GM18858 (cell line): ENCODE results near the gene MLLT10.
"Not testable (repeated sequence)": the region's sequence is repeated elsewhere in the genome, so short reads cannot be mapped to it uniquely, and the experiment has no call there.

Experiments used
- ATAC-seq: cut with Tn5 transposase; IDR thresholded peaks from one replicate; pipeline ENCODE4 v1.9.1; 2021; ENCODE audit not compliant: unreplicated experiment

The MLLT10 gene

GRCh38 chr10:21628645-21629044 is 94.6 kb downstream of the MLLT10 start:
- not testable (repeated sequence) for ATAC-seq

DNA sequence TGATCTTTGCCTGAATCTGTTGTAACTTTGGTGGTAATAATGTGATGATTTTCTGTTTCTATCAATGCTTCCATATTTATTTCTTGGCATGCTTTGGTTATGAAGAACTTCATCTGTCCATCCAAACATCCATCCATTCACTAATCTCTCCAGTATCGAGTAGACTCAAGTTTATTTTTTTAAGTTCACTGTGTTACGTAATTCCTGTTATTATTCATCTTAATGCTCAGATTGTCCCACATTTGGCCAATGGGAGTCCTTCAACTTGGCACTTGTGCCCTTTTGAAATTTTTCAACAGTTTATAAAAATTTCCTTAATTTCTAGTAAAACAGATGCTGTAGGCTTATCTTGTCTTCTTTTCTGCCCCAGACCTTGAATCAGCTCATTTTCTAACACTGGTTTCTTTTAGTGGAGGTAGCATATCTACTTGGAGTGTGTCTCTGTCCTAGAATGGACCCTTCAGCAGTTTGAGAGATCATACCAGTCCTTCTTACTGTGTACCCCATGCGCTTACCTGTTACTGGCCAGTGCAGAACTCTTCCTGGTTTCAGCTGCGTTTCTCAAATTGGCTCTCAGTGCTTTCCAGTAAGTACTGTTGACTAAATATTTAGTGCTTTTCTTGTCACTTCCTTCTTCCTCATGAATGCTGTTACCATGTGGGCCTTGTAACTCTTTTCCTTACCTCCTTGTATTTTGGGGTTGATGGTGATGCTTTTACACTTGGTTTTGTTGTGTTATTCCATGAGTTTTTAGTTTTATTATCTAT is 100.8 kb downstream of the MLLT10 start:
- ATAC-seq = no peak

DNA sequence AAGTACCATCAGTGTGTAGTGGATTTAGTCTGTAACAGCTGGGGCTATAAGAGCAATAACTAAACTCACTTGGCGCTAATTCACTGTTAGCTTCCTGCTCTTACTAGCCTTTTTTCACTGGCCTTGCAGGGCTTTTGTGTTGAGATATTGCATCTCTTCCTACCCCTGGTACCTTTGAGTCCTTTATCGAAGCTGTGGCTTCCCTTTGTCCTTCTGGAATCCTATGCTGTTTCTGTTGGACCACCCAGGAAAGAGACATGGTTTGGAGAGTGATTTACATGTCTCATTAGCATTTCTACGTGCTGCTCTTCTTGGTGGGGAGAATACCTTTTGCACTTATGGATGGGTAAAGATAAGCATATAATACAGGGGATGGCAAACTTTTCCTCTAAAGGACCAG is 103.8 kb downstream of the MLLT10 start:
- no peak for ATAC-seq

GRCh38 chr10:21638681-21639080 is 104.6 kb downstream of the MLLT10 start:
- no peak for ATAC-seq

DNA sequence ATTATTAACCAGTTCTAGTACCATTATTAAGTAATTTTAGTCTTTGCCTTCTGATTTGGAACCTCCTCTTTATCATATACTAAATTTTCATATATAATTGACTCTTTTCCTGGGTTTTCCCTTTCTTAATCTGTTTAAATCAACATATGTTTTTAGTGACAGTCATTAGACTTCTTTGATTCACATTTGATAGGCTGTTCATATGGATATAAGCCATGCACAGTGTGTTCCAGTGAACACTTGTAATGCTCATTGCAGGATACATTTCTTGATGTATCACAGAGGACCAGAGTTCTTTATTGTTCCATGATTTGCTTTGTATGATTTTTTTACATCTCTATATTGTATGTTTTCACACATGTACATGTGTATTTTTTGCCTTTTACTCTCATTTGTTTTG is 114.0 kb downstream of the MLLT10 start:
- ATAC-seq = no peak

GRCh38 chr10:21649454-21649872 is 115.4 kb downstream of the MLLT10 start:
- ATAC-seq = no peak

DNA sequence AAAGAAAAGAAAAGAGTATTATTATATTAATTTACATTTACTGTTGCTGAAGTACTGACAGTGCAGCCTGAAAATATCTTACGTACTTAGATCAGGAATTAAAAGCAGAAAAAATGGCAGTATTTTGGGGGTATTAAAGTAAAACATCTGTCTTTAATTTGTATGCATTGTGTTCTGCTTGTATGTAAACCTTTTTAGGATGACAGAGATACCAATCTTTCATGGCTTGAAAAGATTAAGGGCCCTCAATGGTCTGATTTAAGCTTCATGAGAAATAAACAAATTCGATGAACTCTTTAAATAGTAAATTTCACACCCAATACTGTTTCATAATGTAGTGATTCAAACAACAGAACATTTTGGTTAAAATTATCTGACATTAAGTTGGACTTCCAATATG is 116.3 kb downstream of the MLLT10 start:
- no peak for ATAC-seq

GRCh38 chr10:21655236-21655635 is 121.2 kb downstream of the MLLT10 start:
- no peak for ATAC-seq

- no peak for ATAC-seq
Observed at GRCh38 chr10:21655687-21656086, 121.7 kb downstream of the MLLT10 start.

- no peak for ATAC-seq
Observed at GRCh38 chr10:21661087-21661486, 127.1 kb downstream of the MLLT10 start.

- no peak for ATAC-seq
Observed at GRCh38 chr10:21661935-21662334, 127.9 kb downstream of the MLLT10 start.

DNA sequence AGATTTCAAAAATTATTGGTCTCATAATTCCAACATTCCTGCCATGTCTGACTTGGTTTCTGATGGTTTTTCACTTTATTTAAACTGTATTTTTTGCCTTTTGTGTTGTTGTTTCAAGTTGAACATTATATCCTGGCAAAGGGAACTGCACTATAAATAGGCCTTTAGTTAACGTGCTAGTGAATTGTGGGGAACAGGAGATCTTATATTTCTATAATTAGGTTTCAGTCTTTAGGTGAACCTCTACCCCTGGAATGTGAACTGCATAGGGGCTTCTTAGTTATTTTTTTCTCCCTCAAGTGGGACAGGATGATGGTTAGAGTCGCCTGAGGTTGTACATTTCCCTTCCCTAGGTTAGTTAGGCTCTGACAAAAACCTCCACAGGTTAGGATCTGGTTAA is 128.6 kb downstream of the MLLT10 start:
- ATAC-seq = no peak

DNA sequence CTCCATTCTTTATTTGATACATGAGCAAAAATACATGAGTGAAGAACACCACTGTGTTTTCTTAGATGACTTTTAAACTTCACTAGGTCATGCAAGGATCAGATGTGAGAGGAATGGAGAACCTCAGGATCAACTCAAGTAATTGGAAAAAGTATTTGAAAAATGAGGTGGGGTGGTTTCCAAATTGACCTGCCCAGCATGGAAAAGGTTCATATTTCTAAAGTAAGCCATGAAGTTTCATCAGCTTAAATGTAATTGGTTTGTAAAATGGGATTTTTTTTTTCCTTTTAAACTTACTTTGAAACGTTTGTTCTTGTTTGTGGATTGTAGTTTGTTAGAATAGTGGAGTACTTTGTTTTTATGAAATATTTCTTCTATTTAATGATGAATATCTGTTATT is 134.8 kb downstream of the MLLT10 start:
- ATAC-seq = no peak

DNA sequence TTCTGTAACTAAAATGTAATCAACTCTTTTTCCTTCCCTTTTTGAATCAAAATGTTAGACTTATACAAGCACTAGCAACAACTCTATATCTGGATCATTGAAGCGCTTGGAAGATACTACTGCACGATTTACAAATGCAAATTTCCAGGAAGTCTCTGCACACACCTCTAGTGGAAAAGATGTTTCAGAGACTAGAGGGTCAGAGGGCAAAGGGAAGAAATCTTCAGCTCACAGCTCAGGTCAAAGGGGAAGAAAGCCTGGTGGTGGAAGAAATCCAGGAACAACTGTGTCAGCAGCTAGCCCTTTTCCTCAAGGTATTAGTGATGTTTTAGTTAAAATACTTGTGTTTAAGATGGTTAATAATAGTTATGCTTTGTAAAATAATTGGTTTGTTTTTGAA is 136.4 kb downstream of the MLLT10 start:
- ATAC-seq = no peak

- no peak for ATAC-seq
Observed at GRCh38 chr10:21673668-21674067, 139.6 kb downstream of the MLLT10 start.

DNA sequence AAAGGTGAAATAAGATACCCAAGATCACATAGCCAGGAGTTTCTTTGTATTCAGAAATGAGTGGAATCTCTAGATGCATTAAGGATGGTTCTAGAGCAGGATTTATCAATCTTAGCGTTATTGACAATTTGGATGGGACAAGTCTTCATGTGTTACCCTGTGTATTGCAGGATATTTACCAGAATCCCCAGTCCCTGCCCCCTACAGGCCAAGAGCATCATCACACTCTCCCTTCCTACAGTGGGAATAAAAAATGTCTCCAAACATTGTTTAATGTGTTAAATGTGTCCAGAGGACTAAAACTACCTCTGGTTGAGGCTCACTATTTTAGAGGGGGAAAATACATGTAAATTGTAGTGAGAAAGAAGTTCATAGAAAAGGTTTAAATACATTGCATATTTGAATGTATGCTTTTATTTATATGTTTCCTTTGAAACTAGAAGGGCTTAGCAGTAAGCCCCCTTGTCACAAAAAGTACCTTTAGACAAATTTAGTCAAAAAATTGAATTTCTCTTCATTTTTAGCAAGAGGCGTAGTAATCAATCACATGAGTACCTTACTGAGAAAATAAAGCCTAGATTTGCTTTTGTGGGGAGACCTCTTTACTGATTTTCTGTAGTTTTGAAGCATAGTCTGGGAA is 141.2 kb downstream of the MLLT10 start:
- ATAC-seq = no peak

- ATAC-seq = no peak
Observed at GRCh38 chr10:21677551-21677950, 143.5 kb downstream of the MLLT10 start.

GRCh38 chr10:21681156-21681555 is 147.1 kb downstream of the MLLT10 start:
- no peak for ATAC-seq

DNA sequence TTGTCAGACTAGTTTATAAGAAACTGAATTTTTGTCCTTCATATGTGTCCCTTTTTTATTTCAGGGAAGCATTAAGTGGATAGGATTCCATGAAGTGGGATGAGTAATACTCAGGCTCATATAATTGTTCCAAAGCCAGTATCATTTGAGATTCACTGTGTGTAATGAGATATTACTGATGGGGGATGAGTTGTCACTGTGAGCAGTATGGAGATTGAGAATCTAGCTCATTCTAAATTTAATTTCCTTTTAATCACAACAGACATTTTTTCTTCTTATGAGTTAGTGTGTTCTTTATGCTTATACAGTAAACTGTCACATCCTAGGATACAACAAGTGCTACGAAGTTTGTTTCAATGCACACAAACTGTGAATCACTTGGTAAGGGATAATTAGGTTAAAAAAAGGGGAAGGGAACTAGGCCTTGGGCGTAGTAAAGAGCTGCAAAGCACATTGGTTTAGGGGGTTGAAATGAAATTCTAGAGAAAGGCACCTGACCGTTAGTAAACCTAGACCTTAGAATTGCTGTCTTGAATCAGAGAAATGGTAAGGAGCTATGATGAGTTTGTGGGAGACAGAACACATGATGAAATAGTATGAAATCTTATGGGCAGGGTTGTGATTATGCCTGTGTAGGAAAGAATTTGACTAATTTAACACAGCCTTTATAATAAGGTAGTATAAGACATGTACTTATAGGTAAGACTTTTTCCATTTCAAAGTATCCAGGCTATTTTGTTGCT is 153.4 kb downstream of the MLLT10 start:
- no peak for ATAC-seq

- no peak for ATAC-seq
Observed at GRCh38 chr10:21688009-21688332, 153.9 kb downstream of the MLLT10 start.

DNA sequence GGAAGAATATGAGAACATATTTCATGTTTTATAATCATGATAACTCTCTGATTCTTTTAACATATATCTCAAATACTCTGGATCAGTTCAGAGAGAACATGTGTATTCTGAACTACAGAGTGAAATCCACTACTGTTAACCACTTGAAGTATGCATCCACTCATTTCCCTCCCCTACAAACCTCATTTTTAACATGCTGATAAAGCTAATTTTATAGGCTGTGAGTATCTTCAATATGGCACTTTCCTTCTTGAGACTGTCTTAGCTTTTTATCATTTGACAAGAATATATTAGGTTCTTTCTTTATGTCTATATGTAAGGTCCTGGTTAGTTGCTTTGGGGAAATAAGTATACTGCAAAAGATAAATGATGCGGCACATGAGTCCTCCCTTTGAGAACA is 154.8 kb downstream of the MLLT10 start:
- no peak for ATAC-seq

GRCh38 chr10:21689881-21690280 is 155.8 kb downstream of the MLLT10 start:
- ATAC-seq = no peak
